Keratinocyte (primary cell): ENCODE results near the gene FUCA2. TPM values are rescaled to one million over a fixed set of nuclear protein-coding genes. Genes with fewer than 3 reads are reported as not detected.
"Not testable (repeated sequence)": the region's sequence is repeated elsewhere in the genome, so short reads cannot be mapped to it uniquely, and the experiment has no call there.

ENCODE experiments used
- DNase-seq: peaks from one replicate; pipeline ENCODE4 v3.0.0-alpha.2; 2011; ENCODE audit warnings: low read depth, missing footprints, low spot score
- FAIRE-seq: peaks from 2 replicates; lab custom pipeline; 2011; peaks lifted over from hg19 to GRCh38; lab: Jason Lieb, UNC
- H2AFZ ChIP-seq: 2 replicates; pipeline ENCODE4 v1.6.0; 2012; ENCODE audit warnings: low read length, control low read depth, inconsistent platforms; ENCODE audit not compliant: control insufficient read depth
- H3K27ac ChIP-seq: 2 replicates; pipeline ENCODE4 v1.5.1; 2011; ENCODE audit warnings: low read length; ENCODE audit not compliant: control insufficient read depth, insufficient read depth
- H3K27me3 ChIP-seq: 3 replicates; pipeline ENCODE4 v1.6.0; 2011; ENCODE audit warnings: low read length; ENCODE audit not compliant: control insufficient read depth, insufficient read depth; ENCODE audit errors: extremely low read depth
- H3K36me3 ChIP-seq, 2 experiments: 2 replicates in 1 of 2; 3 replicates in 1 of 2; pipeline ENCODE4 v1.5.1; 2011; ENCODE audit warnings: low read length in 2 of 2, mild to moderate bottlenecking in 1 of 2; ENCODE audit not compliant: control insufficient read depth in 2 of 2, insufficient read depth in 2 of 2; ENCODE audit errors: extremely low read depth in 1 of 2
- H3K4me1 ChIP-seq: 3 replicates; pipeline ENCODE4 v1.5.1; 2011; ENCODE audit warnings: low read length; ENCODE audit not compliant: control insufficient read depth, insufficient read depth; ENCODE audit errors: extremely low read depth
- H3K4me2 ChIP-seq: 3 replicates; pipeline ENCODE4 v1.6.0; 2011; ENCODE audit warnings: low read depth, low read length; ENCODE audit not compliant: control insufficient read depth, insufficient read depth; ENCODE audit errors: extremely low read depth
- H3K4me3 ChIP-seq, 3 experiments: fragments of 200-600 bp in 1 of 3; sonication (generic) in 1 of 3; 2 replicates in 2 of 3; 3 replicates in 1 of 3; pipeline ENCODE4 v1.5.1; 2011 to 2016; ENCODE audit warnings: low read length in 3 of 3, mild to moderate bottlenecking in 3 of 3, control low read depth in 2 of 3, inconsistent platforms in 1 of 3, low read depth in 1 of 3, mixed read lengths in 1 of 3, mixed run types in 1 of 3, moderate library complexity in 1 of 3; ENCODE audit not compliant: control insufficient read depth in 2 of 3, insufficient read depth in 2 of 3; ENCODE audit errors: extremely low read depth in 1 of 3
- H3K79me2 ChIP-seq: 2 replicates; pipeline ENCODE4 v1.6.0; 2012; ENCODE audit warnings: low read length; ENCODE audit not compliant: control insufficient read depth, insufficient read depth
- H3K9ac ChIP-seq: 3 replicates; pipeline ENCODE4 v1.6.0; 2011; ENCODE audit warnings: low read length; ENCODE audit not compliant: control insufficient read depth, insufficient read depth; ENCODE audit errors: extremely low read depth
- H3K9me1 ChIP-seq: 3 replicates; pipeline ENCODE4 v1.6.0; 2011; ENCODE audit warnings: low read length; ENCODE audit not compliant: control insufficient read depth, insufficient read depth; ENCODE audit errors: extremely low read depth
- H3K9me3 ChIP-seq: 2 replicates; pipeline ENCODE4 v1.5.1; 2012; ENCODE audit warnings: low read depth, low read length; ENCODE audit not compliant: control insufficient read depth
- H4K20me1 ChIP-seq: 3 replicates; pipeline ENCODE4 v1.6.0; 2011; ENCODE audit warnings: low read length; ENCODE audit not compliant: control insufficient read depth, insufficient read depth; ENCODE audit errors: extremely low read depth
- CTCF ChIP-seq, 3 experiments: IDR thresholded peaks in 1 of 3; conservative IDR thresholded peaks in 1 of 3; optimal IDR thresholded peaks in 1 of 3; 2 replicates in 2 of 3; 3 replicates in 1 of 3; pipeline versions ENCODE3 to v1.5.1; 2011; ENCODE audit warnings: low read length in 3 of 3, mild to moderate bottlenecking in 3 of 3, moderate library complexity in 2 of 3, control low read depth in 1 of 3, inconsistent platforms in 1 of 3; ENCODE audit not compliant: insufficient read depth in 2 of 3; ENCODE audit errors: extremely low read depth in 1 of 3
- EZH2 ChIP-seq: IDR thresholded peaks from one replicate; pipeline ENCODE4 v1.6.1; 2012; ENCODE audit warnings: inconsistent platforms, mild to moderate bottlenecking, low read length, moderate library complexity
- dilution Hi-C: fragments of 300-500 bp; cut with MboI; formaldehyde crosslinking; loops from one replicate; pipeline ENCODE4 v1.7.0; 2020; ENCODE audit warnings: low sequenced_read_pairs; ENCODE audit not compliant: extremely low pct_ligation_motif_present
- polyA plus RNA-seq, 5 experiments: library from polyadenylated mRNA; depleted of rRNA in 3 of 5; stranded (reverse) in 3 of 5; stranded (forward) in 1 of 5; unstranded in 1 of 5; fragments of >200 nt; gene quantifications; 1 replicate in 1 of 5; 2 replicates in 3 of 5; 3 replicates in 1 of 5; pipeline versions ENCODE4 v1.2.1 to v1.2.3, GENCODE V29; 2011 to 2012; ENCODE audit warnings: missing spikeins in 2 of 5, low read depth in 1 of 5, low replicate concordance in 1 of 5

FUCA2 gene
- polyA plus RNA-seq, 1 donor (not counting 4 experiments of a cell fraction or from before 2014, with no cell fraction given), result 12.5 TPM

GRCh38 chr6:143449714-143450452 is 61.6 kb downstream of the FUCA2 start:
- FAIRE-seq (peak; percentile 67), DNase-seq (no peak)
- Histone ChIP-seq H3K4me1 (peaks cover 10% of the 10 kb centered on the region), H4K20me1 (no peaks in the 10 kb centered on the region), H3K4me2 (peak overlapping the region; percentile 86), H3K79me2 (peaks cover 58% of the 10 kb centered on the region), H3K9ac (peak overlapping the region; percentile 92), H3K27me3 (no peaks in the 10 kb centered on the region), H3K36me3 (peaks cover 1 to 2% of the 10 kb centered on the region in 2 experiments), H3K4me3 (peak overlapping the region; percentile 81 to 96 (median 88)), H3K9me1 (no peaks in the 10 kb centered on the region), H2AFZ (peak overlapping the region; percentile 92), H3K27ac (peak overlapping the region; percentile 89), H3K9me3 (no peaks in the 10 kb centered on the region)
- TF ChIP-seq EZH2 (no peak), CTCF (optimal IDR thresholded peaks at IDR 0.05 in 1 of 3, IDR thresholded peaks at IDR 0.05 in 1 of 3, conservative IDR thresholded peaks at IDR 0.05 in 1 of 3; ENCODE audit: extremely low read depth in 1 of 3, insufficient read depth in 2 of 3, low read length in 3 of 3) (no peak)
- dilution Hi-C loops, result no loop called here

GRCh38 chr6:143449082-143449713 is 62.3 kb downstream of the FUCA2 start:
- no peak for DNase-seq
- Histone ChIP-seq H3K9me3 (no peaks in the 10 kb centered on the region), H3K4me3 (peak overlapping the region; percentile 81 to 96 (median 88)), H4K20me1 (no peaks in the 10 kb centered on the region), H3K27ac (peak overlapping the region; percentile 89), H3K36me3 (peaks cover 1 to 2% of the 10 kb centered on the region in 2 experiments), H3K9me1 (no peaks in the 10 kb centered on the region), H2AFZ (peak overlapping the region; percentile 92), H3K9ac (peak overlapping the region; percentile 92), H3K27me3 (no peaks in the 10 kb centered on the region), H3K4me1 (peaks cover 10% of the 10 kb centered on the region), H3K4me2 (peak overlapping the region; percentile 86), H3K79me2 (peaks cover 58% of the 10 kb centered on the region)
- FAIRE-seq, result no peak
- dilution Hi-C loops, result no loop called here
- TF ChIP-seq EZH2 (no peak), CTCF (optimal IDR thresholded peaks at IDR 0.05 in 1 of 3, IDR thresholded peaks at IDR 0.05 in 1 of 3, conservative IDR thresholded peaks at IDR 0.05 in 1 of 3; ENCODE audit: extremely low read depth in 1 of 3, insufficient read depth in 2 of 3, low read length in 3 of 3) (no peak)

- H3K4me1 ChIP-seq, DNase-seq, H4K20me1 ChIP-seq, H3K9me1 ChIP-seq, dilution Hi-C loops, H3K4me3 ChIP-seq, H3K36me3 ChIP-seq, FAIRE-seq, H3K9ac ChIP-seq, H2AFZ ChIP-seq, H3K27me3 ChIP-seq, H3K27ac ChIP-seq, H3K9me3 ChIP-seq, H3K4me2 ChIP-seq: not testable (repeated sequence)
- peaks cover 51% of the 10 kb centered on the region for H3K79me2 ChIP-seq
Measured at GRCh38 chr6:143447865-143448264, 63.7 kb downstream of the FUCA2 start.
